Activated CD4-positive, CD25-positive, alpha-beta regulatory T cell treated with anti-CD3 and anti-CD28 coated beads, Interleukin-2, amount 50 U/mL, for 72 hours (primary cell): ENCODE measurements around the gene DPEP1.

Experiments used
- DNase-seq: peaks from one replicate; pipeline ENCODE4 v3.0.0; 2021

Gene DPEP1

DNA sequence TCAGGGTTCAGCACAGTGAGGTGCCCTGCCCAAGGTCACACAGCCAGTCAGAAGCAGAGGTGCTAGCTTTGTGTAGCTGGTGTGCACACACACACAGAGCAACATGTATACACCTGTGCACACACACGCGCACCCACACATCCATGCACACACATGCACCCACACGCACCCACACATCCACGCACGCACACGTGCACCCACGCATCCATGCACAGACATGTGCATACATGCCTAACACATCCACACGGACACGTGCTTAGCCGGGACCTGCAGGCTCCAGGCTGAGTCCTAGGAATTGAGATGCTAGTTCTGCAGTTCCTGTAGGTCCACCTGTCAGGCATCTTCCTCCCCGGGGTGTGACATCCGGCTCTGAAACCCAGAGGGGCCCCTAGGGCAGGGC is 13.0 kb upstream of the DPEP1 start:
- no peak for DNase-seq

- no peak for DNase-seq
Observed at GRCh38 chr16:89600956-89601355, 12.5 kb upstream of the DPEP1 start.

DNA sequence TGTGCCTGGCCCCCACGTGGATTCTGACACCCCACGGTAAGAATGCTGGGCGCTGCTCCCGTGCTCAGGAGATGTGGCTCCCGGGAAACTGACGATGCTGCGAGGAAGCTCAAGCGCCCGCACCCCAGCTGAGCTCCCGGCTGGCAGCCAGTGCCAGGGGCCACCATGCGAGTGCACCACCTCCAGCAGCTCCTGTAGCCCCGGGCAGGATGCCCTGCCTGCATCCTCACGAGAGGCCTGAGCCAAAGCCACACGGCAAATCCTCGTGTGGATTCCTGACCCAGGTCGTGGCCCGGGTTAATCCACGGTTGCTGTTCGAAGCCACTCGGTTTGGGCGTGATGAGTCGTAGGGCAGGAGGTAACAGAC is 11.6 kb upstream of the DPEP1 start:
- DNase-seq, result no peak

- peak; percentile 51 for DNase-seq
Observed at GRCh38 chr16:89602273-89602951, 11.0 kb upstream of the DPEP1 start.

- DNase-seq, result no peak
Observed at GRCh38 chr16:89602952-89603590, 10.4 kb upstream of the DPEP1 start.

DNA sequence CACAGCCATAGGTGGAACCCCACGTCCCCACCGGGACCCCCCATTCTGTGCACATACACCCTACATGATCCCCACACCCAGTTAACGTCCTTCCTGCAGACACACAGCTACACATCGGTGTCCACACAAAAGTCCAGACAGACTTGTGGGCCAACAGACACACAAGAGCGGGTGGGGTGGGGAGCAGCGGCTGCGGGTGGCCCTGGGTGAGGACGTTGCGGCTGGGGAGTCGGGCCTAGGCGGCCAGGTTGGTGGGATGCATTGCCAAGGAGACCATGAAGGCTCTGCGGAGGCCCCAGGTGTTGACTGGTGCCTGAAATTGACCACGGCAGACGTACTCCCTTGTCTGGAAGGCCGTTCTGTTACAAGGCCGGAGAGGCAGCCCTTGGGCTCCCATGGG is 8.7 kb upstream of the DPEP1 start:
- DNase-seq, result no peak

DNA sequence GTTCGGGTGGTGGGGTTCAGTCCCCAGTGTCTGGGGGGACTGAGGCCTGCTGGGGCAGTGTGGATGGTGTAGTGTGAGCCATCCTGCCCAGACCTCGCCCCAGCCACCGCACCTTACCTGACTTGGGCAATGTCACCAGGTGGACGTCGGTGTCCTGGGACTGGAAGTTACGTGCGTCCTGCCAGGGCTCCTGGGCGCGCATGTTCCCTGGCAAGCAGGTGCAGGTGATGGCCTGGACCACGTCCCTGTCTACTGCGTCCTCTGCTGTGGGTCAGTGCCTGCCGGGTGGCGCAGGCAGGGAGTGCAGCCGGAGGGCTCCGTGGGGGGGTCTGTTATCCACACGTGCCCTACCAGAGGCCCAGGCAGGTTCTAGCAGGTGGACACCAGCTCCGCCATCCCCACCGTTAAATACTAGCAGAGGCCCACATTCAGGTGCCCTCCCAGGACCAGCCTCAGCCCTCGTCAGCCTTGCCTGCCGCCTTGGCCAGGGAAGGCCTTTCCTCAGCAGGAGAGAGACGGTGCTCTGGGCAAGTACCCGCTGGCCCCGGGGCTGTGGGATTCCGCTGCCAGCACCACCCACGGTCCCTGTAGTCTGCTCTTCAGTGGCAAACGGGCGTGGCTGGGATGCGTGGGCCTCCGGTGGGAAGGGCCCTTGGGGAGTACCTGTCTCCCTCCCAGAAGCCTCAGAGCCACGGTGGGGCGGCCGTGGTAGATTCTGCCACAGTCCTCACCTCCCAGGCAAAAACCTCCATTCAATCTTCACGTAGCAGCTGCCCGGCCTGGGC is 8.1 kb upstream of the DPEP1 start:
- no peak for DNase-seq

GRCh38 chr16:89606006-89606405 is 7.4 kb upstream of the DPEP1 start:
- no peak for DNase-seq

DNA sequence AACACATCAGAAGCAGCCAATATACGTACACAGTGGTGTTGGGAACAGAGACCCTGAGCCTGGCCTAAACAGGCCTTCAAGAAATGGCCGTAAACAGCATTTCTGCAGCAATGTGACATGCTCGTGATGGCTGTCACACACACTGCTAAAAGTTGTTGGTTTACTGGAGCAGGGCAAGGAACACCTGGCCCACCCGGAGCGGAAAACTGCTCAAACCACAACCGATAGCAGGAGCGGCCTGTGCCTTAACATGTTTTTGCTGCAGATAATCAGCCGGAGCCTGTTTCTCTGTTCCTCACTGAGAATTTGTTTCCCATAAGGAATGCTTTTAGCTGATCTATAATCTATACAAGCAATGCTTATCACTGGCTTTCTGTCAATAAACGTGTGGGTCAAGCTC is 6.0 kb upstream of the DPEP1 start:
- DNase-seq, result no peak

GRCh38 chr16:89607937-89608740 is 5.3 kb upstream of the DPEP1 start:
- no peak for DNase-seq

DNA sequence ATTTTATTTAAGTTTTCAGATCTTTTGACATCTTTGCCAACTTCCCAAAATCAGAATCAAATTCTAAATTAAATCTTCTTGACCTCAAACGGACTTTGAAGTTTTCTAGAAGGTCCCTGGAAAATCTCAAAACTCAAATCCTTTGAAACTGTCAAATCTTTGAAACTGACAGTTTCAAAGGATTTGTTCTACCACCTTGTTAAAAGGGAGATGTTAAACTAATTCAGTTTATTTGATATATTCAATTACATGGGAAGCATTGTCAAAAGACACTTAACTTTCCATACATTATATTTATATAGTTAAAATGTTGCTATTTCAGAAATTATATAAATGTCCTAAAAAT is 3.4 kb upstream of the DPEP1 start:
- DNase-seq, result no peak

GRCh38 chr16:89612415-89613166 is 851 bp upstream of the DPEP1 start:
- no peak for DNase-seq

DNA sequence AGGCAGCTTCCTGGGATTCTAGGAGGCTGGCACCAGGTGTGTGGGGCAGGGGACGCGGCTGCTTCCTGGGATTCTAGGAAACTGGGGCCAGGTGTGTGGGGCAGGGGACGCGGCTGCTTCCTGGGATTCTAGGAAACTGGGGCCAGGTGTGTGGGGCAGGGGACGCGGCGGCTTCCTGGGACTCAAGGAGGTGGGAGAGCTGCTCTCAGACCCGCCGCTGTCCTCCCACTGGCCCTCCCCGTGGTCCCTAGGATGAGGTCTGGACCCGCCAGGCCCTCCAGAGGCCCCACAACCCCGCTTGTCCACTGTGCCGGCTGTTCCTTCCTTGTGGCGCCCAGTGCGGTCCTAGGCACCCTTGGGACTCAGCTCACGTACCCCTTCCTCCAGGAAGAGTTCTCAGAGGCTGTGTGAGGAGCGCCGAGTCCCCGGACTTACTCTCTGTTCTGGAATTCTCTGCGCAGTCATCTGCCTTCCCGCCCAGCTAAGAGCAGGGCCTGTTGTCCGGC is 565 bp downstream of the DPEP1 start:
- no peak for DNase-seq

- DNase-seq, result no peak
Observed at GRCh38 chr16:89615176-89615575, 1.7 kb downstream of the DPEP1 start.

- no peak for DNase-seq
Observed at GRCh38 chr16:89615596-89616090, 2.2 kb downstream of the DPEP1 start.

DNA sequence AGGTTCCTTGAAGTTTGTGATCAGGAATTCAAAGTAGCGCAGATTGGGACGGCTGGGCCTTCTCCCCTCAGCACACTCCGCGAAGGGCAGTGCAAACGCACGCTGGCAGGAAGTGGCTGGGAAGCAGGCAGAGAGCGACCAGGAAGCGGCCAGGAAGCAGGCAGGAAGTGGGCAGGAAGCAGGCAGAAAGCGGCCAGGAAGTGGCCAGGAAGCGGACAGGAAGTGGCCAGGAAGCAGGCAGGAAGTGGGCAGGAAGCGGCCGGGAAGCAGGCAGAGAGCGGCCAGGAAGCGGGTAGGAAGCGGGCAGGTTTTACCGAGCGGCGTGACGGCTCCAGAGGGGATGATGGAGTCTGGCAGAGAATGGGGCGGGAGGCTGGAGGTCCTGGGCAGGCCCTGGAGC is 3.2 kb downstream of the DPEP1 start:
- no peak for DNase-seq

- no peak for DNase-seq
Observed at GRCh38 chr16:89617036-89617435, 3.6 kb downstream of the DPEP1 start.

DNA sequence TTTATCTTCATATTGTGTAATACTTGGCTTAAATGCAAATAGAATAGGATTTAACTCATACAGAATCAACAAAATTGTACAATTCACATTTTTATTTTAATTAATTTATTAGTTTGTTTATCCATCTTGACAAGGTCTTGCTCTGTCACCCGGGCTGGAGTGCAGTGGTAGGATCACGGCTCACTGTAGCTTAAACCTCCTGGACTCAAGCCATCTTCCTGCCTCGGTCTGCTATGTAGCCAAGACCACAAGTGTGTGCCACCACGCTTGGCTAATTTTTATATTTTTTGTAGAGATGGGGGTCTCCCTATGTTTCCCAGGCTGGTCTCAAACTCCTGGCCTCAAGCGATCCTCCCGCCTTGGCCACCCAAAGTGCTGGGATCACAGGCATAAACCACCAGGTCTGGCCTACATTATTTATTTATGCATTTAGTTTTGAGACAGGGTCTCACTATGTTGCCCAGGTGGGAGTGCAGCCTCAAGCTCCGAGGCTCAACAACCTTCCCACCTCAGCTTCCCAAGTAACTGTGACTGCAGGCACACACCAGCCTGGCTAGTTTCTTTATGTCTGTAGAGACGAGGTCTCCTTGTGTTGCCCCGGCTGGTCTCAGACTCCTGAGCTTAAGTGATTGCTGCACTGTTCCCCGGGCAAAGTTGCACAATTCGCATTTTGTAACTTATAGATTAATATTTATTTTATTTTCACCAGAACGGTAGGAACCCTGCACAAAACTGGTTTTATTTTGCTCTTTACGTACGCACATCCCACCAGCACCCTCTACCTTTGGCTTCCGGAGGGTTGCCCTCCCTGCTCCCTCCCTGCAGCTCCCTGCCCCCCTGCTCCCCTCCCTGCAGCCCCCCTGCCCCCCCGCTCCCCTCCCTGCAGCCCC is 4.9 kb downstream of the DPEP1 start:
- no peak for DNase-seq

DNA sequence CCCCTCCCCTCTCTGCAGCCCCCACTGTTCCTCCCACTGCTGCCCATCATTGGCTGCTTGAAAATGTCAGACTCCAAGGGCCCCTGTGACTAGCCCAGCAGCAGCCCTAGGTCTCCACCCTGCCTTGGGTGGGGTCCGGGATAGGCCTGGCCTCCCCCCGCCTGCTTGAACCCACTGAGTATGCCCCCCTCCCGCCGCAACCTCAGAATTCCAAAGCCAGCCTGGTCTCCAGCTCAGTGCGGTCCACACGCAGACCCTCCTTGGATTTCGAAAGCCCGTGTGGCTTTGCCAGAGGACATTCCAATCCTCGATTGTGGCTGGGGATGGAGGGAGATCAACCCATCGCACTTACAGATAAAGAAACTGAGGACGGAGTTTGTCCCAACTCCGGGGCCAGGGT is 6.4 kb downstream of the DPEP1 start:
- DNase-seq, result no peak

- DNase-seq, result no peak
Observed at GRCh38 chr16:89620406-89620841, 7.0 kb downstream of the DPEP1 start.

GRCh38 chr16:89621136-89621697 is 7.8 kb downstream of the DPEP1 start:
- DNase-seq, result no peak
